ENCODE measurements around the gene PRELID3B.

GRCh38 chr20:59037386-59037785 lies 5.2 kb downstream of the PRELID3B start:
- no peak for TF ChIP-seq USF1 (IDR thresholded peaks at IDR 0.05)
- TF ChIP-seq RAD21 (IDR thresholded peaks at IDR 0.05; ENCODE audit: low read depth): no peak
- TF ChIP-seq CREB1 (IDR thresholded peaks at IDR 0.05; ENCODE audit: low read depth): no peak
- TF ChIP-seq YY1 (IDR thresholded peaks at IDR 0.05; ENCODE audit: low read depth): no peak
- TF ChIP-seq MAX (IDR thresholded peaks at IDR 0.05): no peak
- no peak for TF ChIP-seq EP300 (IDR thresholded peaks at IDR 0.05; ENCODE audit: borderline replicate concordance)
- TF ChIP-seq EGR1 (IDR thresholded peaks at IDR 0.05): no peak
- TF ChIP-seq TAF1 (IDR thresholded peaks at IDR 0.05; ENCODE audit: low read depth): no peak
- no peak for TF ChIP-seq TCF12 (IDR thresholded peaks at IDR 0.05; ENCODE audit: low read depth)
- no peak for TF ChIP-seq TEAD4 (IDR thresholded peaks at IDR 0.05)
- no peak for TF ChIP-seq NFIC (IDR thresholded peaks at IDR 0.05)
- TF ChIP-seq REST (IDR thresholded peaks at IDR 0.05; ENCODE audit: low read depth): no peak
- TF ChIP-seq FOXM1 (IDR thresholded peaks at IDR 0.05; ENCODE audit: borderline replicate concordance, low read depth): no peak

Data from Ishikawa (cell line).